Activated naive CD8-positive, alpha-beta T cell treated with anti-CD3 and anti-CD28 coated beads, Interleukin-2, amount 50 U/mL, for 24 hours (primary cell): ENCODE data around the gene TAF6.

ENCODE experiments used
- ATAC-seq: fragments of 150-1000 bp; cut with Tn5 transposase; one replicate; pipeline ENCODE4 v1.10.0; 2021
- DNase-seq: peaks from one replicate; pipeline ENCODE4 v3.0.0; 2021
- H3K27ac Mint-ChIP-seq: one replicate; pipeline ENCODE4 v1.8.0; 2021; ENCODE audit warnings: mild to moderate bottlenecking, mixed read lengths
- H3K27me3 Mint-ChIP-seq: one replicate; pipeline ENCODE4 v1.8.0; 2021; ENCODE audit warnings: mixed read lengths
- H3K36me3 Mint-ChIP-seq: one replicate; pipeline ENCODE4 v1.8.0; 2021; ENCODE audit warnings: low read depth, mixed read lengths
- H3K4me1 Mint-ChIP-seq: one replicate; pipeline ENCODE4 v1.8.0; 2021; ENCODE audit warnings: mixed read lengths
- H3K4me3 Mint-ChIP-seq: one replicate; pipeline ENCODE4 v1.8.0; 2021; ENCODE audit warnings: mild to moderate bottlenecking, moderate library complexity, mixed read lengths
- H3K9me3 Mint-ChIP-seq: one replicate; pipeline ENCODE4 v1.8.0; 2021; ENCODE audit warnings: mixed read lengths

The TAF6 gene

GRCh38 chr7:100119970-100120732 lies 993 bp upstream of the TAF6 start:
- no peaks in the 10 kb centered on the region for H3K9me3 Mint-ChIP-seq
- DNase-seq (peak; percentile 61), ATAC-seq (peak; percentile 70)
- no peaks in the 10 kb centered on the region for H3K27me3 Mint-ChIP-seq
- H3K36me3 Mint-ChIP-seq: peaks cover 15% of the 10 kb centered on the region
- peak overlapping the region; percentile 94 for H3K4me3 Mint-ChIP-seq
- H3K4me1 Mint-ChIP-seq: peaks cover 38% of the 10 kb centered on the region
- H3K27ac Mint-ChIP-seq: peak overlapping the region; percentile 99

- Mint-ChIP-seq H3K9me3 (no peaks in the 10 kb centered on the region), H3K27ac (peak overlapping the region; percentile 99), H3K4me1 (peaks cover 28% of the 10 kb centered on the region), H3K4me3 (peak overlapping the region; percentile 94), H3K36me3 (peaks cover 13% of the 10 kb centered on the region), H3K27me3 (no peaks in the 10 kb centered on the region)
- no peak for DNase-seq
- no peak for ATAC-seq
Observed at GRCh38 chr7:100118388-100119071, 628 bp downstream of the TAF6 start.

GRCh38 chr7:100115026-100115425 lies 4.1 kb downstream of the TAF6 start:
- no peaks in the 10 kb centered on the region for H3K27me3 Mint-ChIP-seq
- no peak for DNase-seq
- H3K4me3 Mint-ChIP-seq: no peak overlapping the region
- no peaks in the 10 kb centered on the region for H3K9me3 Mint-ChIP-seq
- peaks cover 16% of the 10 kb centered on the region for H3K36me3 Mint-ChIP-seq
- no peak overlapping the region for H3K27ac Mint-ChIP-seq
- no peak for ATAC-seq
- H3K4me1 Mint-ChIP-seq: peaks cover 17% of the 10 kb centered on the region

- Mint-ChIP-seq H3K36me3 (peaks cover 19% of the 10 kb centered on the region), H3K27me3 (no peaks in the 10 kb centered on the region), H3K27ac (no peak overlapping the region), H3K4me1 (no peaks in the 10 kb centered on the region), H3K9me3 (no peaks in the 10 kb centered on the region), H3K4me3 (no peak overlapping the region)
- no peak for DNase-seq
- ATAC-seq: no peak
Observed at GRCh38 chr7:100111914-100112313, 7.2 kb downstream of the TAF6 start.

GRCh38 chr7:100111156-100111555 lies 8.0 kb downstream of the TAF6 start:
- Mint-ChIP-seq H3K27me3 (no peaks in the 10 kb centered on the region), H3K9me3 (no peaks in the 10 kb centered on the region), H3K4me1 (no peaks in the 10 kb centered on the region), H3K36me3 (peaks cover 18% of the 10 kb centered on the region), H3K4me3 (no peak overlapping the region), H3K27ac (no peak overlapping the region)
- DNase-seq (no peak), ATAC-seq (no peak)

- Mint-ChIP-seq H3K4me1 (no peaks in the 10 kb centered on the region), H3K27ac (no peak overlapping the region), H3K4me3 (no peak overlapping the region), H3K36me3 (peaks cover 18% of the 10 kb centered on the region), H3K27me3 (no peaks in the 10 kb centered on the region), H3K9me3 (no peaks in the 10 kb centered on the region)
- ATAC-seq (no peak), DNase-seq (no peak)
Observed at GRCh38 chr7:100109521-100110163, 9.5 kb downstream of the TAF6 start.

GRCh38 chr7:100107890-100108289 lies 11.3 kb downstream of the TAF6 start:
- no peaks in the 10 kb centered on the region for H3K9me3 Mint-ChIP-seq
- H3K4me1 Mint-ChIP-seq: no peaks in the 10 kb centered on the region
- no peak for ATAC-seq
- H3K4me3 Mint-ChIP-seq: no peak overlapping the region
- no peak for DNase-seq
- peaks cover 20% of the 10 kb centered on the region for H3K36me3 Mint-ChIP-seq
- H3K27ac Mint-ChIP-seq: no peak overlapping the region
- no peaks in the 10 kb centered on the region for H3K27me3 Mint-ChIP-seq

- DNase-seq (no peak), ATAC-seq (no peak)
- H3K9me3 Mint-ChIP-seq: no peaks in the 10 kb centered on the region
- H3K27ac Mint-ChIP-seq: no peak overlapping the region
- peaks cover 5% of the 10 kb centered on the region for H3K4me1 Mint-ChIP-seq
- H3K27me3 Mint-ChIP-seq: no peaks in the 10 kb centered on the region
- H3K36me3 Mint-ChIP-seq: peaks cover 20% of the 10 kb centered on the region
- H3K4me3 Mint-ChIP-seq: no peak overlapping the region
Observed at GRCh38 chr7:100107125-100107737, 11.9 kb downstream of the TAF6 start.

GRCh38 chr7:100106633-100107032 lies 12.5 kb downstream of the TAF6 start:
- Mint-ChIP-seq H3K4me1 (peaks cover 5% of the 10 kb centered on the region), H3K27ac (no peak overlapping the region), H3K4me3 (no peak overlapping the region), H3K27me3 (no peaks in the 10 kb centered on the region), H3K9me3 (no peaks in the 10 kb centered on the region), H3K36me3 (peaks cover 20% of the 10 kb centered on the region)
- DNase-seq: no peak
- no peak for ATAC-seq

GRCh38 chr7:100105534-100105933 lies 13.6 kb downstream of the TAF6 start:
- Mint-ChIP-seq H3K27ac (no peak overlapping the region), H3K4me1 (peaks cover 9% of the 10 kb centered on the region), H3K4me3 (no peak overlapping the region), H3K36me3 (peaks cover 19% of the 10 kb centered on the region), H3K27me3 (peaks cover 2% of the 10 kb centered on the region), H3K9me3 (no peaks in the 10 kb centered on the region)
- no peak for ATAC-seq
- DNase-seq: no peak

GRCh38 chr7:100102950-100103840 lies 16.0 kb downstream of the TAF6 start:
- Mint-ChIP-seq H3K27ac (peak overlapping the region; percentile 79), H3K4me1 (peaks cover 32% of the 10 kb centered on the region), H3K9me3 (no peaks in the 10 kb centered on the region), H3K4me3 (peak overlapping the region; percentile 90), H3K27me3 (peaks cover 2% of the 10 kb centered on the region), H3K36me3 (peaks cover 35% of the 10 kb centered on the region)
- DNase-seq (no peak), ATAC-seq (no peak)

GRCh38 chr7:100101016-100101862 lies 17.9 kb downstream of the TAF6 start, which contains the start of the genes AP4M1 and MCM7:
AP4M1 (plus strand) TSS chr7:100101643; CDS start chr7:100101715, 72 bp downstream.
MCM7 (minus strand) TSS chr7:100101397; CDS start chr7:100101294, 103 bp downstream.
- ATAC-seq (peak; percentile 88), DNase-seq (peak; percentile 98)
- H3K9me3 Mint-ChIP-seq: no peaks in the 10 kb centered on the region
- H3K27me3 Mint-ChIP-seq: peaks cover 2% of the 10 kb centered on the region
- peaks cover 44% of the 10 kb centered on the region for H3K36me3 Mint-ChIP-seq
- H3K4me1 Mint-ChIP-seq: peaks cover 43% of the 10 kb centered on the region
- peak within 1 kb of the TSS; percentile 90 for H3K4me3 Mint-ChIP-seq
- H3K27ac Mint-ChIP-seq: peak within 1 kb of the TSS; percentile 98

- Mint-ChIP-seq H3K36me3 (peaks cover 49% of the 10 kb centered on the region), H3K9me3 (no peaks in the 10 kb centered on the region), H3K4me3 (peak overlapping the region; percentile 90), H3K27ac (peak overlapping the region; percentile 98), H3K27me3 (peaks cover 2% of the 10 kb centered on the region), H3K4me1 (peaks cover 48% of the 10 kb centered on the region)
- DNase-seq (peak; percentile 87), ATAC-seq (peak; percentile 79)
Observed at GRCh38 chr7:100100420-100101015, 18.6 kb downstream of the TAF6 start.
